ENCODE data around the gene ACO2.

DNA sequence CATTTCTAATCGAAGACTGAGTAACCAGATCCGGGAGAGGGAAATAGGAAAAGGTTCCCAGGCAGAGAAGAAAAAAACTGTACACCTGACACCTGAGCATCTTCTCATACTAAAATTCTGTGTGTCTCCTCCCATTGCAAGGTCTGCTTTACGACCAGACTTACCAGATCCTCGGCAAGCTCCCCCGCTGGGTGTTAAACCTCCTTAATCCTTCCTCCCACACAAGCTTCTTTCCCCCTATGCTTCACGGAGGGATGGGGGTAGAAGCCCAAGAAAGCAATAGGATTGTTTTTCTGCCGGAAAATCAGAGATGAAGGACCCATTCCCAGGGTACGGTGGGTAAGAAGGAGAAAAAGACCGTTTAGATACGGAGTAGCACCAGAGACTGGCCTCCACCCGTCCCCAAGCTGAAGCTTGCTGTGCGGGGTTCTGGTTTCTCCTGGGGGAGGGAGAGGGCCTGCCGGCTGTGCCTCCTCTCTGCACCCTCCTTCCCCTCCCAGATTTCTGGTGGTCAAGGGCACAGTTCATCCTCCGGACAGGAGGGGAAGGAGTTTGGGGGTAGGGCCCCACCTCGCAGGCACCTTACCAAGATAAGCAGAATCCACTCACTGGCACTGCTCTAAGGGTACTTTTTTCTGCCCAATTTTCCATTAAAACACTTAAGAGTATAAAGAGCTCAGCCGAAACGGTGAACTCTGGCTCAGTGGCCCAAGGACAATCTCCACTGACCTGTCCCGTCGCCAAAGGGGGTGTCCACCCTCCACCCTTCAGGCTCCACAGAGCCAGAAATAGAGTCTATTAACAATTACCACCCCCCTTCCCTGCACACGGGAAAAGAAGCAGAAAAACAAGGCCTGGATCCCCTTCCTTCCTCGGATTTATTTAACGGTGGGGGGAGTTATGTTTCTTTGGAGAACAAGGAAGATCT, 23.5 kb upstream of the ACO2 start:
- TF ChIP-seq POLR2A (IDR thresholded peaks at IDR 0.05) (peak; percentile 22), POLR2AphosphoS5 (IDR thresholded peaks at IDR 0.05) (peak; percentile 9)
- TF ChIP-seq, protein P1, sequence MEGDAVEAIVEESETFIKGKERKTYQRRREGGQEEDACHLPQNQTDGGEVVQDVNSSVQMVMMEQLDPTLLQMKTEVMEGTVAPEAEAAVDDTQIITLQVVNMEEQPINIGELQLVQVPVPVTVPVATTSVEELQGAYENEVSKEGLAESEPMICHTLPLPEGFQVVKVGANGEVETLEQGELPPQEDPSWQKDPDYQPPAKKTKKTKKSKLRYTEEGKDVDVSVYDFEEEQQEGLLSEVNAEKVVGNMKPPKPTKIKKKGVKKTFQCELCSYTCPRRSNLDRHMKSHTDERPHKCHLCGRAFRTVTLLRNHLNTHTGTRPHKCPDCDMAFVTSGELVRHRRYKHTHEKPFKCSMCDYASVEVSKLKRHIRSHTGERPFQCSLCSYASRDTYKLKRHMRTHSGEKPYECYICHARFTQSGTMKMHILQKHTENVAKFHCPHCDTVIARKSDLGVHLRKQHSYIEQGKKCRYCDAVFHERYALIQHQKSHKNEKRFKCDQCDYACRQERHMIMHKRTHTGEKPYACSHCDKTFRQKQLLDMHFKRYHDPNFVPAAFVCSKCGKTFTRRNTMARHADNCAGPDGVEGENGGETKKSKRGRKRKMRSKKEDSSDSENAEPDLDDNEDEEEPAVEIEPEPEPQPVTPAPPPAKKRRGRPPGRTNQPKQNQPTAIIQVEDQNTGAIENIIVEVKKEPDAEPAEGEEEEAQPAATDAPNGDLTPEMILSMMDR (IDR thresholded peaks at IDR 0.05) = no peak

Measured in prostate gland (tissue), 2 donors.